Keratinocyte (primary cell): ENCODE measurements around the gene MAST2. TPM values are rescaled to one million over a fixed set of nuclear protein-coding genes. Genes with fewer than 3 reads are reported as not detected.

Experiments
- DNase-seq: peaks from one replicate; pipeline ENCODE4 v3.0.0-alpha.2; 2011; ENCODE audit warnings: low read depth, missing footprints, low spot score
- FAIRE-seq: peaks from 2 replicates; lab custom pipeline; 2011; peaks lifted over from hg19 to GRCh38; lab: Jason Lieb, UNC
- H2AFZ ChIP-seq: 2 replicates; pipeline ENCODE4 v1.6.0; 2012; ENCODE audit warnings: low read length, control low read depth, inconsistent platforms; ENCODE audit not compliant: control insufficient read depth
- H3K27ac ChIP-seq: 2 replicates; pipeline ENCODE4 v1.5.1; 2011; ENCODE audit warnings: low read length; ENCODE audit not compliant: control insufficient read depth, insufficient read depth
- H3K27me3 ChIP-seq: 3 replicates; pipeline ENCODE4 v1.6.0; 2011; ENCODE audit warnings: low read length; ENCODE audit not compliant: control insufficient read depth, insufficient read depth; ENCODE audit errors: extremely low read depth
- H3K36me3 ChIP-seq, 2 experiments: 2 replicates in 1 of 2; 3 replicates in 1 of 2; pipeline ENCODE4 v1.5.1; 2011; ENCODE audit warnings: low read length in 2 of 2, mild to moderate bottlenecking in 1 of 2; ENCODE audit not compliant: control insufficient read depth in 2 of 2, insufficient read depth in 2 of 2; ENCODE audit errors: extremely low read depth in 1 of 2
- H3K4me1 ChIP-seq: 3 replicates; pipeline ENCODE4 v1.5.1; 2011; ENCODE audit warnings: low read length; ENCODE audit not compliant: control insufficient read depth, insufficient read depth; ENCODE audit errors: extremely low read depth
- H3K4me2 ChIP-seq: 3 replicates; pipeline ENCODE4 v1.6.0; 2011; ENCODE audit warnings: low read depth, low read length; ENCODE audit not compliant: control insufficient read depth, insufficient read depth; ENCODE audit errors: extremely low read depth
- H3K4me3 ChIP-seq, 3 experiments: fragments of 200-600 bp in 1 of 3; sonication (generic) in 1 of 3; 2 replicates in 2 of 3; 3 replicates in 1 of 3; pipeline ENCODE4 v1.5.1; 2011 to 2016; ENCODE audit warnings: low read length in 3 of 3, mild to moderate bottlenecking in 3 of 3, control low read depth in 2 of 3, inconsistent platforms in 1 of 3, low read depth in 1 of 3, mixed read lengths in 1 of 3, mixed run types in 1 of 3, moderate library complexity in 1 of 3; ENCODE audit not compliant: control insufficient read depth in 2 of 3, insufficient read depth in 2 of 3; ENCODE audit errors: extremely low read depth in 1 of 3
- H3K79me2 ChIP-seq: 2 replicates; pipeline ENCODE4 v1.6.0; 2012; ENCODE audit warnings: low read length; ENCODE audit not compliant: control insufficient read depth, insufficient read depth
- H3K9ac ChIP-seq: 3 replicates; pipeline ENCODE4 v1.6.0; 2011; ENCODE audit warnings: low read length; ENCODE audit not compliant: control insufficient read depth, insufficient read depth; ENCODE audit errors: extremely low read depth
- H3K9me1 ChIP-seq: 3 replicates; pipeline ENCODE4 v1.6.0; 2011; ENCODE audit warnings: low read length; ENCODE audit not compliant: control insufficient read depth, insufficient read depth; ENCODE audit errors: extremely low read depth
- H3K9me3 ChIP-seq: 2 replicates; pipeline ENCODE4 v1.5.1; 2012; ENCODE audit warnings: low read depth, low read length; ENCODE audit not compliant: control insufficient read depth
- H4K20me1 ChIP-seq: 3 replicates; pipeline ENCODE4 v1.6.0; 2011; ENCODE audit warnings: low read length; ENCODE audit not compliant: control insufficient read depth, insufficient read depth; ENCODE audit errors: extremely low read depth
- EZH2 ChIP-seq: IDR thresholded peaks from one replicate; pipeline ENCODE4 v1.6.1; 2012; ENCODE audit warnings: inconsistent platforms, mild to moderate bottlenecking, low read length, moderate library complexity
- dilution Hi-C: fragments of 300-500 bp; cut with MboI; formaldehyde crosslinking; loops from one replicate; pipeline ENCODE4 v1.7.0; 2020; ENCODE audit warnings: low sequenced_read_pairs; ENCODE audit not compliant: extremely low pct_ligation_motif_present
- polyA plus RNA-seq, 5 experiments: library from polyadenylated mRNA; depleted of rRNA in 3 of 5; stranded (reverse) in 3 of 5; stranded (forward) in 1 of 5; unstranded in 1 of 5; fragments of >200 nt; gene quantifications; 1 replicate in 1 of 5; 2 replicates in 3 of 5; 3 replicates in 1 of 5; pipeline versions ENCODE4 v1.2.1 to v1.2.3, GENCODE V29; 2011 to 2012; ENCODE audit warnings: missing spikeins in 2 of 5, low read depth in 1 of 5, low replicate concordance in 1 of 5
- TF ChIP-seq, protein P1 (sequence below), 3 experiments: IDR thresholded peaks in 1 of 3; conservative IDR thresholded peaks in 1 of 3; optimal IDR thresholded peaks in 1 of 3; 2 replicates in 2 of 3; 3 replicates in 1 of 3; pipeline versions ENCODE3 to v1.5.1; 2011; ENCODE audit warnings: low read length in 3 of 3, mild to moderate bottlenecking in 3 of 3, moderate library complexity in 2 of 3, control low read depth in 1 of 3, inconsistent platforms in 1 of 3; ENCODE audit not compliant: insufficient read depth in 2 of 3; ENCODE audit errors: extremely low read depth in 1 of 3

The MAST2 gene
- polyA plus RNA-seq, 1 donor (not counting 4 experiments of a cell fraction or from before 2014, with no cell fraction given) = 12.2 TPM

DNA sequence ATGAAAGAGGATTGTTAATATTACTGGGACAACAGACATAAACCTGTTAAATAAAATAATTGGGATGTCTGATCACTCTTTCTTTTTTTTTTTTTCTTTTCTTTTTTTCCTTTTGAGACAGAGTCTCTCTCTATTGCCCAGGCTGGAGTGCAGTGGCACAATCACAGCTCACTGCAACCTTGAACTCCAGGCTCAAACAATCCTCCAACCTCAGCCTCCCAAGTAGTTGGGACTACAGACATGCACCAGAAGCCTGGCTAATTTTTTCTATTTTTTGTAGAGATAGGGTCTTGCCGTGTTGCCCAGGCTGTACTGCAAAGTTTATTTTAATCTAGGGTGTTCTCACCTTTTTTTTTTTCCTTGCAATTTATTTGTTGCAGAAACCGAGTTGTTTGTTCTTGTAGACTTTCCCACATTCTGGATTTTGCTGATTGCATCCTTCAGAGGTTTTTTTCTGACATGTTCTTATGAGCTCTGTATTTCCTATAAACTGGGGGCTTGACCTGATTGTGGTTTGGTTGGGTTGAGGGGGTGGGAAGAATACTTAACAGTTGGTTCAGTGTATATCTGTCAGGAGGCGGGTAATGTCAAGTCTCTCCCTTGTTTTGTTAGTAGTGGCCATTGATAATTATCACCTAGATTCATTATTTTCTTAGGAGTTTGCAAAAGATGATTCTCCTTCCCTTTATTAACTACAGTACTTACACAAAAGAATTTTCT is 125.2 kb downstream of the MAST2 start:
- Histone ChIP-seq H3K36me3 (no peaks in the 10 kb centered on the region), H3K4me1 (peaks cover 6% of the 10 kb centered on the region), H3K27me3 (no peaks in the 10 kb centered on the region), H3K9me1 (no peaks in the 10 kb centered on the region), H2AFZ (no peak overlapping the region), H3K79me2 (no peaks in the 10 kb centered on the region), H3K4me2 (no peak overlapping the region), H4K20me1 (no peaks in the 10 kb centered on the region), H3K9ac (no peak overlapping the region), H3K4me3 (no peak overlapping the region), H3K9me3 (no peaks in the 10 kb centered on the region), H3K27ac (no peak overlapping the region)
- no peak for DNase-seq
- no peak for FAIRE-seq
- dilution Hi-C loops = no loop called here
- TF ChIP-seq EZH2 = no peak
- TF ChIP-seq, protein P1, sequence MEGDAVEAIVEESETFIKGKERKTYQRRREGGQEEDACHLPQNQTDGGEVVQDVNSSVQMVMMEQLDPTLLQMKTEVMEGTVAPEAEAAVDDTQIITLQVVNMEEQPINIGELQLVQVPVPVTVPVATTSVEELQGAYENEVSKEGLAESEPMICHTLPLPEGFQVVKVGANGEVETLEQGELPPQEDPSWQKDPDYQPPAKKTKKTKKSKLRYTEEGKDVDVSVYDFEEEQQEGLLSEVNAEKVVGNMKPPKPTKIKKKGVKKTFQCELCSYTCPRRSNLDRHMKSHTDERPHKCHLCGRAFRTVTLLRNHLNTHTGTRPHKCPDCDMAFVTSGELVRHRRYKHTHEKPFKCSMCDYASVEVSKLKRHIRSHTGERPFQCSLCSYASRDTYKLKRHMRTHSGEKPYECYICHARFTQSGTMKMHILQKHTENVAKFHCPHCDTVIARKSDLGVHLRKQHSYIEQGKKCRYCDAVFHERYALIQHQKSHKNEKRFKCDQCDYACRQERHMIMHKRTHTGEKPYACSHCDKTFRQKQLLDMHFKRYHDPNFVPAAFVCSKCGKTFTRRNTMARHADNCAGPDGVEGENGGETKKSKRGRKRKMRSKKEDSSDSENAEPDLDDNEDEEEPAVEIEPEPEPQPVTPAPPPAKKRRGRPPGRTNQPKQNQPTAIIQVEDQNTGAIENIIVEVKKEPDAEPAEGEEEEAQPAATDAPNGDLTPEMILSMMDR (optimal IDR thresholded peaks at IDR 0.05 in 1 of 3, IDR thresholded peaks at IDR 0.05 in 1 of 3, conservative IDR thresholded peaks at IDR 0.05 in 1 of 3; ENCODE audit: extremely low read depth in 1 of 3, insufficient read depth in 2 of 3, low read length in 3 of 3) = no peak

DNA sequence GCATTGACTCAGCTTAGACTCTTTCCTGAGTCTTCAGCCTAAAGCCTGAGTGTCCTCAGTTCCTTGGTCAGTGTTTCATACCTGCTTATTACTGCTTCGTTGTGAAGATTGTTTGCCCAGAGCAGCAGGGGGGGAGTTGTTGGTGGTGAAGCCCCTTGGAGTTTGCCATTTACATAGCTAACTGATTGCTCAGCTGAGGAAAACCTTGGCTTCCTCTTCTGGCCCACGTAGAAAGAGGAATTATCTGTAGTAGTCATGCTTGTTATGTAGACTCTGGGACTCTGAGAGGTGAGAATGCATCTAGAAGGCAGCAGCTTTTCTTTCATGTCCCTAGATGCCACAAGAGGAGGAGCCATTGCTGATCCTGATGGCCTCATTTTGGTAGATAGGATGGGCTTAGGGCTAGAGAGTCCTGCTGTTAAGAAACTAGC is 125.9 kb downstream of the MAST2 start:
- TF ChIP-seq EZH2 = no peak
- TF ChIP-seq, protein P1 (optimal IDR thresholded peaks at IDR 0.05 in 1 of 3, IDR thresholded peaks at IDR 0.05 in 1 of 3, conservative IDR thresholded peaks at IDR 0.05 in 1 of 3; ENCODE audit: extremely low read depth in 1 of 3, insufficient read depth in 2 of 3, low read length in 3 of 3) = no peak
- H3K27me3 ChIP-seq = no peaks in the 10 kb centered on the region
- H3K4me3 ChIP-seq = no peak overlapping the region
- H3K9ac ChIP-seq = no peak overlapping the region
- H3K4me2 ChIP-seq = peak overlapping the region; percentile 41
- H3K9me1 ChIP-seq = no peaks in the 10 kb centered on the region
- H3K9me3 ChIP-seq = no peaks in the 10 kb centered on the region
- no peaks in the 10 kb centered on the region for H3K79me2 ChIP-seq
- DNase-seq = no peak
- H3K27ac ChIP-seq = no peak overlapping the region
- no peaks in the 10 kb centered on the region for H4K20me1 ChIP-seq
- no peak overlapping the region for H2AFZ ChIP-seq
- no peak for FAIRE-seq
- H3K4me1 ChIP-seq = peaks cover 6% of the 10 kb centered on the region
- no peaks in the 10 kb centered on the region for H3K36me3 ChIP-seq
- dilution Hi-C loops = no loop called here
